Liver (tissue), 9 donors: ENCODE results near the gene CSH2. TPM values are rescaled to one million over a fixed set of nuclear protein-coding genes. Genes with fewer than 3 reads are reported as not detected.
"Not testable (repeated sequence)": the region's sequence is repeated elsewhere in the genome, so short reads cannot be mapped to it uniquely, and the experiment has no call there.

ENCODE experiments used
- DNase-seq: peaks from one replicate; pipeline ENCODE4 v3.0.0-alpha.2; 2017; ENCODE audit warnings: low spot score
- H3K27ac ChIP-seq, 2 donors: one replicate each; pipeline ENCODE4 v1.7.0; 2013; ENCODE audit warnings: inconsistent platforms in 2 of 2, low read length in 2 of 2, control low read depth in 1 of 2, low read depth in 1 of 2, mild to moderate bottlenecking in 1 of 2
- H3K27me3 ChIP-seq, 4 donors: one replicate each; pipeline versions ENCODE4 v1.6.1 to v1.7.0; 2013; ENCODE audit warnings: low read length in 3 of 4, inconsistent platforms in 1 of 4, mild to moderate bottlenecking in 1 of 4, moderate library complexity in 1 of 4; ENCODE audit not compliant: control insufficient read depth in 4 of 4, insufficient read depth in 4 of 4
- H3K36me3 ChIP-seq, 4 donors: one replicate each; pipeline versions ENCODE4 v1.6.1 to v1.7.0; 2013; ENCODE audit warnings: low read length in 3 of 4, mild to moderate bottlenecking in 3 of 4, low read depth in 1 of 4, moderate library complexity in 1 of 4; ENCODE audit not compliant: control insufficient read depth in 4 of 4, insufficient read depth in 3 of 4
- H3K4me1 ChIP-seq, 4 donors: one replicate each; pipeline versions ENCODE4 v1.6.1 to v1.7.0; 2013; ENCODE audit warnings: low read length in 3 of 4, mild to moderate bottlenecking in 3 of 4, moderate library complexity in 1 of 4; ENCODE audit not compliant: control insufficient read depth in 4 of 4, insufficient read depth in 4 of 4
- H3K4me3 ChIP-seq, 3 donors: one replicate each; pipeline versions ENCODE4 v1.6.1 to v1.7.0; 2013; ENCODE audit warnings: low read length in 3 of 3, control low read depth in 1 of 3, low read depth in 1 of 3, mild to moderate bottlenecking in 1 of 3
- H3K9ac ChIP-seq, 2 donors: one replicate each; pipeline ENCODE4 v1.7.0; 2013; ENCODE audit warnings: low read length in 2 of 2, mild to moderate bottlenecking in 2 of 2, moderate library complexity in 2 of 2, control low read depth in 1 of 2, low read depth in 1 of 2
- H3K9me3 ChIP-seq, 4 donors: one replicate each; pipeline versions ENCODE4 v1.6.1 to v1.7.0; 2013; ENCODE audit warnings: low read length in 3 of 4; ENCODE audit not compliant: control insufficient read depth in 4 of 4
- ATF3 ChIP-seq: IDR thresholded peaks from 2 replicates; pipeline ENCODE4 v1.6.1; 2016; ENCODE audit warnings: antibody characterized with exemption
- GABPA ChIP-seq, 2 donors: IDR thresholded peaks in 1 of 2; conservative IDR thresholded peaks in 1 of 2; 2 replicates each; pipeline ENCODE4 v1.6.1; 2016; ENCODE audit warnings: antibody characterized with exemption in 2 of 2, mild to moderate bottlenecking in 1 of 2, moderate library complexity in 1 of 2
- HNF4G ChIP-seq: IDR thresholded peaks from 2 replicates; pipeline ENCODE4 v1.6.1; 2016; ENCODE audit warnings: antibody characterized with exemption
- NR2F2 ChIP-seq: IDR thresholded peaks from 2 replicates; pipeline ENCODE4 v1.6.1; 2016; ENCODE audit warnings: antibody characterized with exemption
- RAD21 ChIP-seq, 2 donors: IDR thresholded peaks; 2 replicates each; pipeline ENCODE4 v1.6.1; 2016; ENCODE audit warnings: antibody characterized with exemption in 2 of 2, mild to moderate bottlenecking in 2 of 2
- SP1 ChIP-seq: IDR thresholded peaks from 2 replicates; pipeline ENCODE4 v1.6.1; 2018; ENCODE audit warnings: antibody characterized with exemption, mild to moderate bottlenecking
- WGBS: extraction: QIAGEN DNeasy Blood & Tissue Kit; methylation state at CpG from one replicate; pipeline ENCODE4 v1.1.7; 2013; 5-methylcytosine and 5-hydroxymethylcytosine counted together
- polyA plus RNA-seq, 2 donors: library from polyadenylated mRNA; stranded (reverse) in 1 of 2; unstranded in 1 of 2; fragments of 200-250 nt in 1 of 2; fragments of >200 nt in 1 of 2; fragmentation: Nextera tagmentation in 1 of 2; extraction: Ambion mirVana in 1 of 2; gene quantifications; one replicate each; pipeline versions ENCODE4 v1.2.1 to v1.2.3, GENCODE V29; 2013 to 2015
- total RNA-seq, 2 donors: library from RNA; depleted of rRNA; stranded (reverse); fragments of >200 nt; gene quantifications; one replicate each; pipeline ENCODE4 v1.2.3, GENCODE V29; 2014
- donor health status: healthy.
- donor health status: healthy.
- donor health status: healthy.
- donor health status: healthy.
- donor health status: healthy.

Gene CSH2
- total and polyA plus RNA-seq, 4 donors: not detected

GRCh38 chr17:63881337-63881736, 7.9 kb upstream of the CSH2 start:
- H3K4me1 ChIP-seq, H3K27ac ChIP-seq, H3K9ac ChIP-seq, DNase-seq, H3K27me3 ChIP-seq, H3K36me3 ChIP-seq, H3K9me3 ChIP-seq, H3K4me3 ChIP-seq: not testable (repeated sequence)
- 54% methylated on average over 11 of the region's 11 CpGs for WGBS

DNA sequence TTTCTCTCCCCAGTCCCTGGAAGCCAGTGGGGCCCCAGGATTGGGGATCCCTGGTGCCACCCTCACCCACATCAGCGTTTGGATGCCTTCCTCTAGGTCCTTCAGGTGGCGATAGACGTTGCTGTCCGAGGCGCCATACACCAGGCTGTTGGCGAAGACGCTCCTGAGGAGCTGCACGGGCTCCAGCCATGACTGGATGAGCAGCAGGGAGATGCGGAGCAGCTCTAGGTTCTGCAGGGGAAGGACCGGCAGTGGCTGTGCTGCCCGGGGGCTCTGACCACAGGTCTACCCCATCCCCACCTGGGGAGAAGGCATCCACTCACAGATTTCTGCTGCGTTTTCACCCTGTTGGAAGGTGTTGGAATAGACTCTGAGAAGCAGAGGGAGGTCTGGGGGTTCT, 7.2 kb upstream of the CSH2 start:
- no peak for TF ChIP-seq GABPA (IDR thresholded peaks at IDR 0.05 in 1 of 2, conservative IDR thresholded peaks at IDR 0.05 in 1 of 2)
- TF ChIP-seq SP1: no peak
- TF ChIP-seq HNF4G: no peak
- no peak for TF ChIP-seq RAD21 (IDR thresholded peaks at IDR 0.05)
- no peak for TF ChIP-seq NR2F2
- no peak for TF ChIP-seq ATF3
- H3K4me3 ChIP-seq: no peak overlapping the region

DNA sequence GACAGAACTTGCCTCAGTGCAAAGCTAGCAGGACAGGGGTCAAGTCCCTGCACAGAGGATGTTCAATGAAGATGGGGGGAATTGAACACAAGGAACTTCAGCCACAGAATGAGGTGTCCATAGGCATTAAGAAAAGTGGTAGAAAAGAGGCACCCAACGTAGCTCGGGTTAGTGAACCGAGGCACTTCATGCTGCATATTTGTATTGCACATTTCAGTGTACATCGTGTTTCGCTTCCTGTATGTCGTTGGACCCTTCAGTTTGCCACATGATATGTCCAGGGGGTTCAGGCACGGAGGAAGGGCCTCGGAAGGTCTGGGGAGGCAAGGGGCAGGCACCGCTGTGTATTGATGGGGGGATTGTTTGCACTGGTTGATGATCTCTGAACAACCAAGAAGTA, 4.9 kb upstream of the CSH2 start:
- H3K9ac ChIP-seq, H3K4me3 ChIP-seq, H3K4me1 ChIP-seq, H3K36me3 ChIP-seq, H3K27me3 ChIP-seq, H3K9me3 ChIP-seq, H3K27ac ChIP-seq, DNase-seq: not testable (repeated sequence)
- 82% methylated on average over 9 of the region's 9 CpGs for WGBS

More for the DNA sequence above, 7.2 kb upstream of the CSH2 start:
- no peaks in the 10 kb centered on the region for H3K36me3 ChIP-seq
- no peak for DNase-seq
- H3K9ac ChIP-seq: no peak overlapping the region
- WGBS: 87% methylated on average over 12 of the region's 12 CpGs
- no peaks in the 10 kb centered on the region for H3K4me1 ChIP-seq
- no peaks in the 10 kb centered on the region for H3K9me3 ChIP-seq
- H3K27ac ChIP-seq: no peak overlapping the region
- H3K27me3 ChIP-seq: no peaks in the 10 kb centered on the region

DNA sequence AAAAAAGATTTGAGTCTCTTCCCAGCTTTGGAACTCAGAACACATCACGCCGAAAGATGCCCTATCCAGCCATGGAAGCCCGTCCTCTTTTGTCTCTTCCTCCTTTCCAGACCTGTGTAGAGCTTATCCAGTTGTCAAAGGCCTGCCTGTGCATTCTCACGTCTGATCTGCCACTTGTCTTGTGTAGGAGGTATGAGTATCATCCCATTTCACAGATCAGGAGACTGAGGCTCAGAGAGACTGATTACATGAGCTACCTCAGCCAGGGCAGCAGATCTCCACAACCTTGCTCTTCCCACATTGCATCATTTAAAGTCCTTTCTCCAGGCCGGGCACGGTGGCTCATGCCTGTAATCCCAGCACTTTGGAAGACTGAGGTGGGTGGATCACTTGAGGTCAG, 1.2 kb upstream of the CSH2 start:
- not testable (repeated sequence) for H3K36me3 ChIP-seq, H3K4me3 ChIP-seq, H3K27me3 ChIP-seq, H3K4me1 ChIP-seq, H3K9ac ChIP-seq, DNase-seq, H3K9me3 ChIP-seq, H3K27ac ChIP-seq
- WGBS: 76% methylated on average over 5 of the region's 6 CpGs

DNA sequence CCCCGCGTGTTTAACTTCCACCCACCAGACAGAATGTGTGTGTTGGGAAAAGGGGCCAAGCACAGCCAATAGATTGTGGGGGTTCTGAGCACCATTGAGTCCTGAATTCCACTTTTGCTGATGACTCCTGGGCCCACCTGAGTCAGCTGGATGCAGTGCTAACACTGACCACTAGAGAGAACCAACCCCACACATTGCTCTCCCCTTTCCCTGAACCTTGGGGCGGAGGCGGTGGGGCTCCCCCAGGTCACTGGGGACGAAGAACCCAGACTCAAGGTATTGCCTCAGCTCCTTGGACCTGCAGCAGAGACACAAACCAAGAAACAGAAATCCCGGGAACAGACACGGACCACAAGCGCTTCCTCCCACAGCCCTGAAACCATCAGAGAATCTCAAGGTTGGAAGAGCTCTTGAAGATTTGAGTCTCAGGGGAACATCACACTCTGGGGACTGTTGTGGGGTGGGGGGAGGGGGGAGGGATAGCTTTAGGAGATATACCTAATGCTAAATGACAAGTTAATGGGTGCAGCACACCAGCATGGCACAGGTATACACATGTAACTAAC, 667 bp upstream of the CSH2 start:
- H3K36me3 ChIP-seq, H3K4me1 ChIP-seq, H3K27me3 ChIP-seq, H3K27ac ChIP-seq, DNase-seq, H3K9me3 ChIP-seq, H3K4me3 ChIP-seq, H3K9ac ChIP-seq: not testable (repeated sequence)
- WGBS: 86% methylated on average over 6 of the region's 8 CpGs

GRCh38 chr17:63871646-63872365, 1.7 kb downstream of the CSH2 start:
- WGBS: 94% methylated on average over 12 of the region's 15 CpGs
- H3K27me3 ChIP-seq, H3K9ac ChIP-seq, H3K4me1 ChIP-seq, DNase-seq, H3K27ac ChIP-seq, H3K9me3 ChIP-seq, H3K36me3 ChIP-seq, H3K4me3 ChIP-seq: not testable (repeated sequence)

DNA sequence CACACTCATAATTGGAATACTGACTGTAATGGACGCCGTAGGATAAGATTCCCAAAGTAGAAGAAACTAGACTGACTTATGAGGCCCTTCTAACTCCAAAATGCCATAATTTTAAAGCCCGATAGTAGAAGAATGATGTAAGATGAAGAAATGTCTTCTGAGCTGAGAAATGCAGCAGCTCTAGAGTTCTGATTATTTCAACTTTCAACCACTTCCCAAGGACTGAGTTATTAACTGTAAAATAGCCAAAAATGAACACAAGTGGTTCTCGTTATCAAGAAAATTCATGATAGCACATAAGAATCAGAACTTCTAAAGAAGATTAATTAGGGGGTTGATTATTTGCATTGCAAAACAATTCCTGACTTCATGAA, 3.2 kb downstream of the CSH2 start:
- not testable (repeated sequence) for H3K9me3 ChIP-seq, H3K4me3 ChIP-seq, H3K9ac ChIP-seq, H3K4me1 ChIP-seq, H3K36me3 ChIP-seq, H3K27ac ChIP-seq, H3K27me3 ChIP-seq, DNase-seq
- WGBS: 89% methylated on average over 4 of the region's 4 CpGs
